WERI-Rb-1 (cell line): ENCODE measurements around the gene GJA4.

Experiments used
- DNase-seq: peaks from one replicate; pipeline ENCODE4 v3.0.0-alpha.2; 2020
- H3K27ac ChIP-seq: fragments of 250-450 bp; sonication (Bioruptor Pico); 2 replicates; pipeline ENCODE4 v1.5.1; 2020; ENCODE audit warnings: mild to moderate bottlenecking, moderate library complexity
- H3K27me3 ChIP-seq: fragments of 250-450 bp; sonication (Bioruptor Pico); 2 replicates; pipeline ENCODE4 v1.5.1; 2021; ENCODE audit warnings: mild to moderate bottlenecking, low read depth, moderate library complexity; ENCODE audit not compliant: insufficient read depth, severe bottlenecking
- H3K36me3 ChIP-seq: fragments of 250-450 bp; sonication (Bioruptor Pico); 2 replicates; pipeline ENCODE4 v1.5.1; 2020; ENCODE audit warnings: mild to moderate bottlenecking, moderate library complexity
- H3K4me3 ChIP-seq: 2 replicates; pipeline ENCODE4 v1.5.1; 2011; ENCODE audit warnings: low read depth, mild to moderate bottlenecking, control low read depth, low read length
- H3K9me3 ChIP-seq: fragments of 250-450 bp; sonication (Bioruptor Pico); 2 replicates; pipeline ENCODE4 v1.5.1; 2021; ENCODE audit warnings: mild to moderate bottlenecking, moderate library complexity; ENCODE audit not compliant: severe bottlenecking
- CTCF ChIP-seq: IDR thresholded peaks from 2 replicates; pipeline ENCODE4 v1.5.1; 2011; ENCODE audit warnings: low read depth, mild to moderate bottlenecking, control low read depth, inconsistent platforms, low read length

The GJA4 gene

GRCh38 chr1:34781844-34782391, 10.9 kb upstream of the GJA4 start:
- no peak overlapping the region for H3K27ac ChIP-seq

GRCh38 chr1:34784751-34785221, 8.0 kb upstream of the GJA4 start:
- no peaks in the 10 kb centered on the region for H3K9me3 ChIP-seq
- DNase-seq = no peak
- H3K4me3 ChIP-seq = no peak overlapping the region
- no peak overlapping the region for H3K27ac ChIP-seq
- peaks cover 53% of the 10 kb centered on the region for H3K27me3 ChIP-seq
- no peaks in the 10 kb centered on the region for H3K36me3 ChIP-seq
- TF ChIP-seq CTCF = no peak

More at GRCh38 chr1:34781844-34782391, 10.9 kb upstream of the GJA4 start:
- DNase-seq = no peak
- H3K4me3 ChIP-seq = peak overlapping the region; percentile 15
- no peaks in the 10 kb centered on the region for H3K36me3 ChIP-seq
- TF ChIP-seq CTCF = peak; percentile 5; the same call in 1 of the 2 replicates
- no peaks in the 10 kb centered on the region for H3K9me3 ChIP-seq
- H3K27me3 ChIP-seq = peaks cover 75% of the 10 kb centered on the region

- Histone ChIP-seq H3K36me3 (no peaks in the 10 kb centered on the region), H3K27ac (no peak overlapping the region), H3K4me3 (no peak overlapping the region), H3K27me3 (peaks cover 49% of the 10 kb centered on the region), H3K9me3 (no peaks in the 10 kb centered on the region)
- no peak for DNase-seq
- no peak for TF ChIP-seq CTCF
Observed at GRCh38 chr1:34785231-34785874, 7.4 kb upstream of the GJA4 start.

- Histone ChIP-seq H3K27ac (no peak overlapping the region), H3K4me3 (no peak overlapping the region), H3K9me3 (no peaks in the 10 kb centered on the region), H3K27me3 (peaks cover 46% of the 10 kb centered on the region), H3K36me3 (no peaks in the 10 kb centered on the region)
- DNase-seq = no peak
- TF ChIP-seq CTCF = no peak
Observed at GRCh38 chr1:34785875-34786470, 6.8 kb upstream of the GJA4 start.

- no peaks in the 10 kb centered on the region for H3K36me3 ChIP-seq
- H3K9me3 ChIP-seq = no peaks in the 10 kb centered on the region
- H3K4me3 ChIP-seq = no peak overlapping the region
- no peak overlapping the region for H3K27ac ChIP-seq
- H3K27me3 ChIP-seq = peaks cover 42% of the 10 kb centered on the region
- DNase-seq = peak; percentile 68
- TF ChIP-seq CTCF = peak; percentile 94
Observed at GRCh38 chr1:34786521-34787325, 6.1 kb upstream of the GJA4 start.
